Measurements from ENCODE around the gene FBXL19.
"Not testable (repeated sequence)": the region's sequence is repeated elsewhere in the genome, so short reads cannot be mapped to it uniquely, and the experiment has no call there.

The FBXL19 gene

GRCh38 chr16:30923554-30924075 lies at the start of gene FBXL19:
Gene FBXL19 (plus strand): TSS chr16:30923572. CDS start chr16:30925755, 2,183 bp downstream.
- peak; percentile 66 for DNase-seq

- DNase-seq, result no peak
Measured at GRCh38 chr16:30874244-30874820, 49.0 kb upstream of the FBXL19 start.

GRCh38 chr16:30874821-30875717 lies 48.3 kb upstream of the FBXL19 start:
- peak; percentile 95 for DNase-seq

- no peak for DNase-seq
Measured at GRCh38 chr16:30875871-30876801, 47.2 kb upstream of the FBXL19 start.

- DNase-seq, result peak; percentile 54
Measured at GRCh38 chr16:30876867-30877266, 46.5 kb upstream of the FBXL19 start.

- DNase-seq, result no peak
Measured at GRCh38 chr16:30882429-30883310, 40.7 kb upstream of the FBXL19 start.

- DNase-seq, result no peak
Measured at GRCh38 chr16:30884760-30885159, 38.6 kb upstream of the FBXL19 start.

- no peak for DNase-seq
Measured at GRCh38 chr16:30885196-30885595, 38.2 kb upstream of the FBXL19 start.

GRCh38 chr16:30886145-30886544 lies 37.2 kb upstream of the FBXL19 start:
- no peak for DNase-seq

GRCh38 chr16:30887927-30888326 lies 35.4 kb upstream of the FBXL19 start:
- no peak for DNase-seq

GRCh38 chr16:30888856-30889499 lies 34.4 kb upstream of the FBXL19 start:
- DNase-seq, result no peak

GRCh38 chr16:30889721-30890120 lies 33.7 kb upstream of the FBXL19 start:
- no peak for DNase-seq

- not testable (repeated sequence) for DNase-seq
Measured at GRCh38 chr16:30891043-30891823, 32.1 kb upstream of the FBXL19 start.

- DNase-seq, result no peak
Measured at GRCh38 chr16:30892670-30893416, 30.5 kb upstream of the FBXL19 start.

GRCh38 chr16:30893417-30893743 lies 30.0 kb upstream of the FBXL19 start:
- no peak for DNase-seq

- DNase-seq, result peak; percentile 96
Measured at GRCh38 chr16:30893744-30894539, 29.4 kb upstream of the FBXL19 start, which contains the start of gene BCL7C. Gene BCL7C (minus strand): TSS chr16:30894077. CDS start chr16:30893944, 133 bp downstream.

GRCh38 chr16:30894540-30895368 lies 28.6 kb upstream of the FBXL19 start:
- DNase-seq, result no peak

Data from NCI-H510A (cell line).